ENCODE results near the gene HNF4A. TPM values are rescaled to one million over a fixed set of nuclear protein-coding genes. Genes with fewer than 3 reads are reported as not detected.

The HNF4A gene
- total RNA-seq (not detected), polyA plus RNA-seq (not detected)

GRCh38 chr20:44355498-44356352 lies at the start of gene HNF4A:
Gene HNF4A, plus strand, starts transcription at chr20:44355699. Its CDS starts 106 bp downstream, at chr20:44355805.
- Histone ChIP-seq H3K4me1 (ENCODE audit: insufficient read depth, low read length) (no peaks in the 10 kb centered on the region), H3K9me3 (ENCODE audit: control insufficient read depth in 1 of 2, low read length in 2 of 2) (no peaks in the 10 kb centered on the region), H3K27ac (ENCODE audit: low read depth, low read length) (no peak within 1 kb of the TSS), H3K36me3 (ENCODE audit: insufficient read depth, low read length) (no peaks in the 10 kb centered on the region), H3K27me3 (ENCODE audit: insufficient read depth, low read length) (no peaks in the 10 kb centered on the region), H3K4me3 (ENCODE audit: low read length in 2 of 2) (no peak within 1 kb of the TSS)
- ChIA-PET CTCF (ENCODE audit: partially characterized antibody) (no interaction called here), POLR2A (ENCODE audit: partially characterized antibody) (no interaction called here)
- Mint-ChIP-seq H3K4me1 (peaks cover 0 to 4% (median 0%) of the 10 kb centered on the region in 4 donors), H3K27me3 (peaks cover 4 to 6% of the 10 kb centered on the region in 2 donors), H3K27ac (no peak within 1 kb of the TSS), H3K36me3 (no peaks in the 10 kb centered on the region), H3K4me3 (no peak within 1 kb of the TSS), H3K9me3 (no peaks in the 10 kb centered on the region)
- intact Hi-C loops (cut with micrococcal nuclease) = no loop called here
- DNase-seq = no peak

- H3K27ac Mint-ChIP-seq = peak overlapping the region in 1 of 7 donors; percentile 17
- no peaks in the 10 kb centered on the region for H3K36me3 ChIP-seq (ENCODE audit: insufficient read depth, low read length)
- H3K9me3 Mint-ChIP-seq = peaks cover 0 to 4% (median 0%) of the 10 kb centered on the region in 8 donors
- no peaks in the 10 kb centered on the region for H3K9me3 ChIP-seq (ENCODE audit: control insufficient read depth in 1 of 2, low read length in 2 of 2)
- peaks cover 23% of the 10 kb centered on the region for H3K4me1 ChIP-seq (ENCODE audit: insufficient read depth, low read length)
- no peak for DNase-seq
- H3K36me3 Mint-ChIP-seq = peaks cover 9 to 16% of the 10 kb centered on the region in 2 donors
- H3K27me3 Mint-ChIP-seq = peaks cover 0 to 2% of the 10 kb centered on the region in 2 donors
- H3K4me1 Mint-ChIP-seq = peaks cover 18 to 29% (median 23%) of the 10 kb centered on the region in 4 donors
- peak overlapping the region in 1 of 8 donors; percentile 15 for H3K4me3 Mint-ChIP-seq
- POLR2A ChIA-PET (ENCODE audit: partially characterized antibody) = no interaction called here
- no peak overlapping the region for H3K27ac ChIP-seq (ENCODE audit: low read depth, low read length)
- CTCF ChIA-PET (ENCODE audit: partially characterized antibody) = interaction anchor here (2.2 to 2.3 kb wide), 2 partner anchors 88 to 90 kb away, joined by 6 read pairs; no protein-coding TSS in a partner anchor
- H3K27me3 ChIP-seq (ENCODE audit: insufficient read depth, low read length) = no peaks in the 10 kb centered on the region
- H3K4me3 ChIP-seq (ENCODE audit: low read length in 2 of 2) = no peak overlapping the region
- intact Hi-C loops (cut with micrococcal nuclease) = no loop called here
Observed at GRCh38 chr20:44306927-44307326, 48.6 kb upstream of the HNF4A start.

GRCh38 chr20:44309763-44310663 lies 45.5 kb upstream of the HNF4A start:
- peak overlapping the region; percentile 64 for H3K27ac ChIP-seq (ENCODE audit: low read depth, low read length)
- H3K4me3 ChIP-seq (ENCODE audit: low read length in 2 of 2) = peak overlapping the region; percentile 78 to 92
- H3K36me3 ChIP-seq (ENCODE audit: insufficient read depth, low read length) = no peaks in the 10 kb centered on the region
- Mint-ChIP-seq H3K36me3 (peaks cover 7 to 14% of the 10 kb centered on the region in 2 donors), H3K27ac (peak overlapping the region; percentile 66 to 98 (median 93)), H3K4me1 (peaks cover 18 to 29% (median 21%) of the 10 kb centered on the region in 4 donors), H3K9me3 (peaks cover 0 to 4% (median 0%) of the 10 kb centered on the region in 8 donors), H3K27me3 (peaks cover 0 to 2% of the 10 kb centered on the region in 2 donors), H3K4me3 (peak overlapping the region; percentile 91 to 97 (median 95))
- H3K27me3 ChIP-seq (ENCODE audit: insufficient read depth, low read length) = no peaks in the 10 kb centered on the region
- H3K4me1 ChIP-seq (ENCODE audit: insufficient read depth, low read length) = peaks cover 23% of the 10 kb centered on the region
- no peak for DNase-seq
- CTCF ChIA-PET (ENCODE audit: partially characterized antibody) = interaction anchor here (0.6 to 8.7 kb wide), 25 partner anchors 8 to 1471 kb away, joined by 3 to 669 read pairs (median 5); partner anchors contain the start of gene OSER1
- POLR2A ChIA-PET (ENCODE audit: partially characterized antibody) = interaction anchor here (1.0 to 7.4 kb wide), 4 partner anchors 85 to 211 kb away, joined by 3 to 173 read pairs (median 7); partner anchors contain the start of genes OSER1 and SERINC3
- intact Hi-C loops (cut with micrococcal nuclease) = loop anchor here (5.0 to 10.0 kb wide), 3 partner anchors 72 to 305 kb away; partner anchors contain the start of gene SERINC3
- H3K9me3 ChIP-seq (ENCODE audit: control insufficient read depth in 1 of 2, low read length in 2 of 2) = no peaks in the 10 kb centered on the region

- Mint-ChIP-seq H3K4me3 (peak within 1 kb of the TSS; percentile 91 to 97 (median 95)), H3K9me3 (peaks cover 0 to 4% (median 0%) of the 10 kb centered on the region in 8 donors), H3K4me1 (peaks cover 18 to 29% (median 21%) of the 10 kb centered on the region in 4 donors), H3K27ac (peak within 1 kb of the TSS; percentile 92 to 99 (median 95)), H3K27me3 (peaks cover 0 to 2% of the 10 kb centered on the region in 2 donors), H3K36me3 (peaks cover 5 to 14% of the 10 kb centered on the region in 2 donors)
- Histone ChIP-seq H3K4me3 (ENCODE audit: low read length in 2 of 2) (peak within 1 kb of the TSS; percentile 78 to 92), H3K36me3 (ENCODE audit: insufficient read depth, low read length) (no peaks in the 10 kb centered on the region), H3K27ac (ENCODE audit: low read depth, low read length) (peak within 1 kb of the TSS; percentile 64), H3K4me1 (ENCODE audit: insufficient read depth, low read length) (peaks cover 23% of the 10 kb centered on the region), H3K27me3 (ENCODE audit: insufficient read depth, low read length) (no peaks in the 10 kb centered on the region), H3K9me3 (ENCODE audit: control insufficient read depth in 1 of 2, low read length in 2 of 2) (no peaks in the 10 kb centered on the region)
- ChIA-PET CTCF (ENCODE audit: partially characterized antibody) (interaction anchor here (0.6 to 8.7 kb wide), 37 partner anchors 9 to 1470 kb away, joined by 3 to 669 read pairs (median 4); partner anchors contain the start of genes OSER1 and SERINC3), POLR2A (ENCODE audit: partially characterized antibody) (interaction anchor here (0.6 to 7.4 kb wide), 6 partner anchors 18 to 645 kb away, joined by 3 to 173 read pairs (median 4); partner anchors contain the start of genes OSER1 and SERINC3)
- peak; percentile 96 to 98 (median 98) for DNase-seq
- intact Hi-C loops (cut with micrococcal nuclease) = loop anchor here (1.0 to 10.0 kb wide), 5 partner anchors 71 to 304 kb away; partner anchors contain the start of gene SERINC3
Observed at GRCh38 chr20:44310664-44311639, 44.5 kb upstream of the HNF4A start, which contains the start of gene FITM2. Gene FITM2, minus strand, starts transcription at chr20:44311202. Its CDS starts 54 bp downstream, at chr20:44311148.

GRCh38 chr20:44314870-44315269 lies 40.6 kb upstream of the HNF4A start:
- Histone ChIP-seq H3K27ac (ENCODE audit: low read depth, low read length) (no peak overlapping the region), H3K4me1 (ENCODE audit: insufficient read depth, low read length) (peaks cover 12% of the 10 kb centered on the region), H3K27me3 (ENCODE audit: insufficient read depth, low read length) (no peaks in the 10 kb centered on the region), H3K36me3 (ENCODE audit: insufficient read depth, low read length) (no peaks in the 10 kb centered on the region), H3K4me3 (ENCODE audit: low read length in 2 of 2) (no peak overlapping the region), H3K9me3 (ENCODE audit: control insufficient read depth in 1 of 2, low read length in 2 of 2) (no peaks in the 10 kb centered on the region)
- Mint-ChIP-seq H3K4me1 (peaks cover 8 to 16% (median 12%) of the 10 kb centered on the region in 4 donors), H3K4me3 (no peak overlapping the region), H3K27ac (peak overlapping the region in 1 of 7 donors; percentile 50), H3K9me3 (peaks cover 0 to 4% (median 0%) of the 10 kb centered on the region in 8 donors), H3K36me3 (peaks cover 0 to 7% of the 10 kb centered on the region in 2 donors), H3K27me3 (peaks cover 3 to 5% of the 10 kb centered on the region in 2 donors)
- CTCF ChIA-PET (ENCODE audit: partially characterized antibody) = interaction anchor here (1.0 to 8.7 kb wide), 6 partner anchors 10 to 296 kb away, joined by 3 to 669 read pairs (median 4); partner anchors contain the start of gene OSER1
- POLR2A ChIA-PET (ENCODE audit: partially characterized antibody) = interaction anchor here (7.4 kb wide), 1 partner anchor 99 kb away, joined by 173 read pairs; no protein-coding TSS in a partner anchor
- DNase-seq = no peak
- intact Hi-C loops (cut with micrococcal nuclease) = loop anchor here (5.0 to 10.0 kb wide), 3 partner anchors 67 to 300 kb away; partner anchors contain the start of gene SERINC3

All from CD4-positive, alpha-beta memory T cell (primary cell).